Liver (tissue), 9 donors: ENCODE results near the gene TMED5. TPM values are rescaled to one million over a fixed set of nuclear protein-coding genes. Genes with fewer than 3 reads are reported as not detected.
A peak's percentile ranks its signal among the peaks of the same experiment; 100 is the strongest.
"Not testable (repeated sequence)": the region's sequence is repeated elsewhere in the genome, so short reads cannot be mapped to it uniquely, and the experiment has no call there.

ENCODE experiments used
- DNase-seq: peaks from one replicate; pipeline ENCODE4 v3.0.0-alpha.2; 2017; ENCODE audit warnings: low spot score
- H3K27ac ChIP-seq, 2 donors: one replicate each; pipeline ENCODE4 v1.7.0; 2013; ENCODE audit warnings: inconsistent platforms in 2 of 2, low read length in 2 of 2, control low read depth in 1 of 2, low read depth in 1 of 2, mild to moderate bottlenecking in 1 of 2
- H3K27me3 ChIP-seq, 4 donors: one replicate each; pipeline versions ENCODE4 v1.6.1 to v1.7.0; 2013; ENCODE audit warnings: low read length in 3 of 4, inconsistent platforms in 1 of 4, mild to moderate bottlenecking in 1 of 4, moderate library complexity in 1 of 4; ENCODE audit not compliant: control insufficient read depth in 4 of 4, insufficient read depth in 4 of 4
- H3K36me3 ChIP-seq, 4 donors: one replicate each; pipeline versions ENCODE4 v1.6.1 to v1.7.0; 2013; ENCODE audit warnings: low read length in 3 of 4, mild to moderate bottlenecking in 3 of 4, low read depth in 1 of 4, moderate library complexity in 1 of 4; ENCODE audit not compliant: control insufficient read depth in 4 of 4, insufficient read depth in 3 of 4
- H3K4me1 ChIP-seq, 4 donors: one replicate each; pipeline versions ENCODE4 v1.6.1 to v1.7.0; 2013; ENCODE audit warnings: low read length in 3 of 4, mild to moderate bottlenecking in 3 of 4, moderate library complexity in 1 of 4; ENCODE audit not compliant: control insufficient read depth in 4 of 4, insufficient read depth in 4 of 4
- H3K4me3 ChIP-seq, 3 donors: one replicate each; pipeline versions ENCODE4 v1.6.1 to v1.7.0; 2013; ENCODE audit warnings: low read length in 3 of 3, control low read depth in 1 of 3, low read depth in 1 of 3, mild to moderate bottlenecking in 1 of 3
- H3K9ac ChIP-seq, 2 donors: one replicate each; pipeline ENCODE4 v1.7.0; 2013; ENCODE audit warnings: low read length in 2 of 2, mild to moderate bottlenecking in 2 of 2, moderate library complexity in 2 of 2, control low read depth in 1 of 2, low read depth in 1 of 2
- H3K9me3 ChIP-seq, 4 donors: one replicate each; pipeline versions ENCODE4 v1.6.1 to v1.7.0; 2013; ENCODE audit warnings: low read length in 3 of 4; ENCODE audit not compliant: control insufficient read depth in 4 of 4
- CTCF ChIP-seq: fragments of 150-350 bp; IDR thresholded peaks from 2 replicates; pipeline ENCODE4 v1.5.1; 2017; ENCODE audit warnings: improper control_type of control experiment, low read depth, low read length; ENCODE audit not compliant: missing input control
- EGR1 ChIP-seq, 2 donors: IDR thresholded peaks; 2 replicates each; pipeline ENCODE4 v1.6.1; 2016 to 2018; ENCODE audit warnings: antibody characterized with exemption in 2 of 2, low read depth in 2 of 2
- FOXA1 ChIP-seq: IDR thresholded peaks from 2 replicates; pipeline ENCODE4 v1.6.1; 2016; ENCODE audit warnings: antibody characterized with exemption
- FOXA2 ChIP-seq: IDR thresholded peaks from 2 replicates; pipeline ENCODE4 v1.6.1; 2016; ENCODE audit warnings: antibody characterized with exemption
- GABPA ChIP-seq, 2 donors: IDR thresholded peaks in 1 of 2; conservative IDR thresholded peaks in 1 of 2; 2 replicates each; pipeline ENCODE4 v1.6.1; 2016; ENCODE audit warnings: antibody characterized with exemption in 2 of 2, mild to moderate bottlenecking in 1 of 2, moderate library complexity in 1 of 2
- HNF4A ChIP-seq, 2 donors: conservative IDR thresholded peaks; 2 replicates each; pipeline ENCODE4 v1.6.1; 2016; ENCODE audit warnings: antibody characterized with exemption in 2 of 2, mild to moderate bottlenecking in 2 of 2
- HNF4G ChIP-seq: IDR thresholded peaks from 2 replicates; pipeline ENCODE4 v1.6.1; 2016; ENCODE audit warnings: antibody characterized with exemption
- JUND ChIP-seq, 2 donors: IDR thresholded peaks; 2 replicates each; pipeline ENCODE4 v1.6.1; 2016; ENCODE audit warnings: antibody characterized with exemption in 2 of 2
- MAX ChIP-seq: IDR thresholded peaks from 2 replicates; pipeline ENCODE4 v1.6.1; 2016; ENCODE audit warnings: antibody characterized with exemption
- RAD21 ChIP-seq, 2 donors: IDR thresholded peaks; 2 replicates each; pipeline ENCODE4 v1.6.1; 2016; ENCODE audit warnings: antibody characterized with exemption in 2 of 2, mild to moderate bottlenecking in 2 of 2
- REST ChIP-seq: IDR thresholded peaks from 2 replicates; pipeline ENCODE4 v1.6.1; 2016; ENCODE audit warnings: antibody characterized with exemption, mild to moderate bottlenecking
- RXRA ChIP-seq, 2 donors: IDR thresholded peaks; 2 replicates each; pipeline ENCODE4 v1.6.1; 2017 to 2018; ENCODE audit warnings: antibody characterized with exemption in 2 of 2, mild to moderate bottlenecking in 1 of 2
- TAF1 ChIP-seq: conservative IDR thresholded peaks from 2 replicates; pipeline ENCODE4 v1.6.1; 2016; ENCODE audit warnings: antibody characterized with exemption, mild to moderate bottlenecking
- YY1 ChIP-seq: IDR thresholded peaks from 2 replicates; pipeline ENCODE4 v1.6.1; 2016; ENCODE audit warnings: antibody characterized with exemption, mild to moderate bottlenecking
- ZBTB33 ChIP-seq: IDR thresholded peaks from 2 replicates; pipeline ENCODE4 v1.6.1; 2016; ENCODE audit warnings: antibody characterized with exemption
- WGBS: extraction: QIAGEN DNeasy Blood & Tissue Kit; methylation state at CpG from one replicate; pipeline ENCODE4 v1.1.7; 2013; 5-methylcytosine and 5-hydroxymethylcytosine counted together
- polyA plus RNA-seq, 2 donors: library from polyadenylated mRNA; stranded (reverse) in 1 of 2; unstranded in 1 of 2; fragments of 200-250 nt in 1 of 2; fragments of >200 nt in 1 of 2; fragmentation: Nextera tagmentation in 1 of 2; extraction: Ambion mirVana in 1 of 2; gene quantifications; one replicate each; pipeline versions ENCODE4 v1.2.1 to v1.2.3, GENCODE V29; 2013 to 2015
- total RNA-seq, 2 donors: library from RNA; depleted of rRNA; stranded (reverse); fragments of >200 nt; gene quantifications; one replicate each; pipeline ENCODE4 v1.2.3, GENCODE V29; 2014
- donor health status: healthy.
- donor health status: healthy.
- donor health status: healthy.
- donor health status: healthy.
- donor health status: healthy.

Gene TMED5
- total and polyA plus RNA-seq, 4 donors: 72.9 to 121 (median 85.7) TPM

- TF ChIP-seq HNF4G (no peak), YY1 (peak; percentile 13), HNF4A (conservative IDR thresholded peaks at IDR 0.05) (peak in 1 of 2 donors; percentile 27), FOXA1 (no peak), MAX (no peak), TAF1 (no peak), ZBTB33 (no peak), CTCF (no peak), RXRA (IDR thresholded peaks at IDR 0.05) (peak; percentile 65 to 68), GABPA (IDR thresholded peaks at IDR 0.05 in 1 of 2, conservative IDR thresholded peaks at IDR 0.05 in 1 of 2) (no peak), FOXA2 (no peak), JUND (IDR thresholded peaks at IDR 0.05) (no peak), RAD21 (IDR thresholded peaks at IDR 0.05) (no peak), REST (no peak), EGR1 (IDR thresholded peaks at IDR 0.05; ENCODE audit: low read depth in 2 of 2) (no peak)
- H3K4me1 ChIP-seq: peaks cover 2 to 23% (median 16%) of the 10 kb centered on the region in 4 donors
- no peaks in the 10 kb centered on the region for H3K9me3 ChIP-seq
- H3K4me3 ChIP-seq: peak overlapping the region; percentile 67 to 94 (median 94)
- WGBS: 12% methylated on average over 5 of the region's 5 CpGs
- H3K27me3 ChIP-seq: no peaks in the 10 kb centered on the region
- H3K27ac ChIP-seq: peak overlapping the region; percentile 99 to 100
- peaks cover 0 to 6% (median 2%) of the 10 kb centered on the region in 4 donors for H3K36me3 ChIP-seq
- H3K9ac ChIP-seq: peak overlapping the region; percentile 99
- DNase-seq: no peak
Observed at GRCh38 chr1:93178418-93178817, 1.8 kb downstream of the TMED5 start.

- H3K9ac ChIP-seq: peak overlapping the region; percentile 99
- TF ChIP-seq FOXA2: no peak
- no peak for TF ChIP-seq CTCF
- TF ChIP-seq RXRA (IDR thresholded peaks at IDR 0.05): no peak
- TF ChIP-seq JUND (IDR thresholded peaks at IDR 0.05): no peak
- TF ChIP-seq YY1: no peak
- no peak for TF ChIP-seq ZBTB33
- TF ChIP-seq MAX: no peak
- peaks cover 0 to 6% (median 2%) of the 10 kb centered on the region in 4 donors for H3K36me3 ChIP-seq
- peak overlapping the region; percentile 99 to 100 for H3K27ac ChIP-seq
- H3K27me3 ChIP-seq: no peaks in the 10 kb centered on the region
- peak overlapping the region; percentile 67 to 94 (median 94) for H3K4me3 ChIP-seq
- WGBS: 23% methylated on average over 4 of the region's 4 CpGs
- no peak for DNase-seq
- H3K4me1 ChIP-seq: peaks cover 2 to 23% (median 16%) of the 10 kb centered on the region in 4 donors
- no peaks in the 10 kb centered on the region for H3K9me3 ChIP-seq
Observed at GRCh38 chr1:93177991-93178390, 2.2 kb downstream of the TMED5 start.

GRCh38 chr1:93174638-93175037, 5.6 kb downstream of the TMED5 start:
- H3K27me3 ChIP-seq: not testable (repeated sequence)
- H3K4me1 ChIP-seq: peaks cover 9 to 31% (median 20%) of the 10 kb centered on the region in 4 donors
- 98% methylated on average over 3 of the region's 3 CpGs for WGBS

More at GRCh38 chr1:93174638-93175037, 5.6 kb downstream of the TMED5 start:
- not testable (repeated sequence) for H3K9me3 ChIP-seq, DNase-seq, H3K36me3 ChIP-seq, H3K9ac ChIP-seq, H3K27ac ChIP-seq, H3K4me3 ChIP-seq
